Measurements from ENCODE around the gene NCOA7.
"Not testable (repeated sequence)": the region's sequence is repeated elsewhere in the genome, so short reads cannot be mapped to it uniquely, and the experiment has no call there.

Gene NCOA7

DNA sequence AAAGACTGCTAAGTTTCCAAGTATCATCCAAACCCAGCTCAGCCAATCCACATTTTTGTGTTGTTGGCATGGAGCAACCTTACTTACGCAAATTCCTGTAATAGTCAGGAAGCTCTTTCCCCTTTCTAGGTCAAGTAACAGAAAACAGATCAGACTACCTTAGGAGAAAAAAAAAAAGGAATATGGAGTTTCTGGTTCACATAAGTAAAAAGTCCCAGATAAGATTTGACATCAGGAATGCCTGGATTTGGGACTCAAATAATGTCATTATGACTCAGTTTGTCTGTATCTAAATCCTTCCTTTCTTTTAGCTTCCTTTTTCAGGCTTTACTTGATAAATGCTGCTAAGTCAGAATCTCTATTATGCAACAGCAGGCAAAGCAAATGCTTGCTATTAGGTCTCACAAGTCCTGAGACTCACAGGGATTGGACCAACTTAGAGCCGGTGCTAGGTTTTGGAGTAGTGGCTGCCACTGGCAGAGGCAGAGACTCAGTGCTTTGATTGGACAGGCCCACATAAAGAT, 44.5 kb downstream of the NCOA7 start:
- DNase-seq (ENCODE audit: low read depth, low spot score): no peak

GRCh38 chr6:125836466-125836865, 45.7 kb downstream of the NCOA7 start:
- DNase-seq (ENCODE audit: low read depth, low spot score): no peak

- DNase-seq (ENCODE audit: low read depth, low spot score): no peak
These were observed 48.7 kb downstream of the NCOA7 start for GRCh38 chr6:125839471-125839870.

GRCh38 chr6:125839879-125840278, 49.1 kb downstream of the NCOA7 start:
- DNase-seq (ENCODE audit: low read depth, low spot score): no peak

DNA sequence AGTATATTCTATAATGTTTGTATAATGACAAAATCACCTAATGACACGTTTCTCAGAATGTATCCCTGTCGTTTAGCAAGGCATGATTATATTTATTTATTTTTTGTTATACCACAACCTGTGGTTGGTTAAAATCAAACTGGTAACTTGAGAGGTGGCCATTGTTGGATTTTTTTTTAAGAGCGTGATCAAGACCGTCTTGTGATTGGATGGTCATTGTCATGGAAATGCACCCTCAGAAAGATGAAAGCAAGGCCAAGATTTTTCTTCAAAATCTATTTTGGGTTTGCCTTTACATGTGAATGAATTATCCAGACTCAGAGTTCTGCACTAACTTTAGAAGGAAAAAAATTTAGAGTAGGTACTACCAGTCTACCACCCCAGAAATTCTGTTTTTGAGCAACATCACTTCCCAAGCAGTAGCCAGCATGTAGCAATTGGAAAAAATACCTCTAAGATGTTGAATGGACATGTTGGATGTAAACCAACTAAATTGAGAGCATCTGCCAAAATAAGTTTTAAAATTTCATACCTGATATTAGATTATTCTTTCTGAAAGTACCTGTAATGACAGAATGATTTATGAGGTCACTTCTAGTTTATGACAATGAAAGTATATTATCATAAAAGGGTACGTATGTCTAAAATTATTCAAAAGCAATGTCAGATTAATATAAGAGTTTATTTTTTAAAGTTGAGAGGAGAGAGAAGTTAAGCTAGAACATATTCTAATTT, 50.8 kb downstream of the NCOA7 start:
- no peak for DNase-seq (ENCODE audit: low read depth, low spot score)

- no peak for DNase-seq (ENCODE audit: low read depth, low spot score)
These were observed 51.4 kb downstream of the NCOA7 start for GRCh38 chr6:125842091-125842626.

- no peak for DNase-seq (ENCODE audit: low read depth, low spot score)
These were observed 52.8 kb downstream of the NCOA7 start for GRCh38 chr6:125843593-125843992.

DNA sequence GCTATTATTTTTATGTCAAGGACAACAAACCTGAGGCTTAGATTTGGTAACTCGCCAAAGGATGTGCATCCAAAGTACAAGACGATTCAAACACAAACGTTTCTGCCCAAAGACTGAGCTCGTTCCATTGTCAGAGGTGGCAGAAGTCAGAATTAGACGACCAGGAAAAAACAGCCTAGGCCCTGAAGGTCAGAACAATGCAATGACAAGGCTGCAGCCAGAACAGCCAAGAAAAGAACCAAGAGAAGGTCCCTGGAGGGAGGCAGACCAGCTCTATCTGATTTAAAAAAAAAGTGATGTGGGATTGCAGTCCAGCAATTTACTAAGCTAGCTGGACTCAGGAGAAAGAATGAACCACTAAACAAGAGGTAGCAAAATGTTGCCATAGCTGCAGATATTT, 54.2 kb downstream of the NCOA7 start:
- no peak for DNase-seq (ENCODE audit: low read depth, low spot score)

- DNase-seq (ENCODE audit: low read depth, low spot score): no peak
These were observed 55.7 kb downstream of the NCOA7 start for GRCh38 chr6:125846292-125847024.

GRCh38 chr6:125848286-125848685, 57.5 kb downstream of the NCOA7 start:
- not testable (repeated sequence) for DNase-seq (ENCODE audit: low read depth, low spot score)

- no peak for DNase-seq (ENCODE audit: low read depth, low spot score)
These were observed 59.6 kb downstream of the NCOA7 start for GRCh38 chr6:125850361-125850760.

- DNase-seq (ENCODE audit: low read depth, low spot score): no peak
These were observed 61.8 kb downstream of the NCOA7 start for GRCh38 chr6:125852587-125852986.

DNA sequence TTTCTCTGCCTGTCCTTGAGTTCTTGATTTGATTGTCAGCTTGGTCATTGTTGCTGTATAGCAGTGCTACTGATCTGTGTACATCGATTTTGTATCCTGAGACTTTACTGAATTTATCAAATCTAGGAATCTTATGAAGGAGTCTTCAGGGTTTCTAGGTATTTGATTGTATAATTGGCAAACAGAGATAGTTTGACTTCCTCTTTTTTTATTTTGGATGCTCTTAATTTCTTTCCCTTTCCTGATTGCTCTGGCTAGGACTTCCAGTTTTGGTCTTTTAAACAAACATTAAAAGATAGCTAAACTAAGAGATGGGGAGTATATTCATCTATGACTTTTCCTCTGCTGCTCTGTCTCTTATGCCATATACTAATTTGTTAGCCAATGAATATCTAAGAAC, 62.4 kb downstream of the NCOA7 start:
- DNase-seq (ENCODE audit: low read depth, low spot score): no peak

DNA sequence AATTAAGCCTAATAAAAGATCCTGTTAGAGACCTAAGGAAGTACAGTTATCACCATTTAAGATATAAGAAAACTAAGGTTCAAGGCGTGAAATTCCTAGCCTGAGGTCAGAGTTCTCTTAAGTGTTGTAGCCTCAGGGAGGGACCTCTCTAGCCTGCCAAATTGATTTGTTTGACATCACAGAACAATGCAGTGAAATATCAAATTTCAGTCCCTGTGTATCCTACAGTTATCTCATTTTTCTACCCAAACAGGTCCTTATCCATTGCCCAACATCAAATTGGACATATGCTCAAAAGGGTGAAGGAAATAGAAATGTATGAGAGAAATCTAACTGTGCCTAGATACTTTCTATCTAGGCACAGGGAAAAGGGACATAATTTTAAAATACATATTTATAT, 63.0 kb downstream of the NCOA7 start:
- no peak for DNase-seq (ENCODE audit: low read depth, low spot score)

- no peak for DNase-seq (ENCODE audit: low read depth, low spot score)
These were observed 63.6 kb downstream of the NCOA7 start for GRCh38 chr6:125854355-125854754.

GRCh38 chr6:125855783-125856182, 65.0 kb downstream of the NCOA7 start:
- DNase-seq (ENCODE audit: low read depth, low spot score): no peak

DNA sequence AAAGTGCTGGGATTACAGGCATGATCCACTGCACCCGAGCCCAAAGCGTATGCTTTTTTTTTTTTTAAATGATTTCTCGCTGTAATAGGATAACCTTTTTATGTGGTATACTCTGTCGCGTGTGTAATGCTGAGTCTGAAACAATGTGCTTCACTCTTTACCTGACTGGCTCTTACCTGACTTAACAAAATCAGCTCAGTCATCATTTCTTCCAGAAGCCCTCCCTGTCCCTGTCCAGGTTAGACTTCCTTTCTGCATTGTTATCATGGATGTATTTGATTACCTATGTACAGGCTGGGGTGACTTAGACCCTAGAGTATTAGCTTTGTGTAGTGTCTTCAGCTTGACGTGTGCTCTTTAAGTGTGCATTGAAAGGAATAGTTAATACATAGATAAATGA, 67.1 kb downstream of the NCOA7 start:
- DNase-seq (ENCODE audit: low read depth, low spot score): no peak

DNA sequence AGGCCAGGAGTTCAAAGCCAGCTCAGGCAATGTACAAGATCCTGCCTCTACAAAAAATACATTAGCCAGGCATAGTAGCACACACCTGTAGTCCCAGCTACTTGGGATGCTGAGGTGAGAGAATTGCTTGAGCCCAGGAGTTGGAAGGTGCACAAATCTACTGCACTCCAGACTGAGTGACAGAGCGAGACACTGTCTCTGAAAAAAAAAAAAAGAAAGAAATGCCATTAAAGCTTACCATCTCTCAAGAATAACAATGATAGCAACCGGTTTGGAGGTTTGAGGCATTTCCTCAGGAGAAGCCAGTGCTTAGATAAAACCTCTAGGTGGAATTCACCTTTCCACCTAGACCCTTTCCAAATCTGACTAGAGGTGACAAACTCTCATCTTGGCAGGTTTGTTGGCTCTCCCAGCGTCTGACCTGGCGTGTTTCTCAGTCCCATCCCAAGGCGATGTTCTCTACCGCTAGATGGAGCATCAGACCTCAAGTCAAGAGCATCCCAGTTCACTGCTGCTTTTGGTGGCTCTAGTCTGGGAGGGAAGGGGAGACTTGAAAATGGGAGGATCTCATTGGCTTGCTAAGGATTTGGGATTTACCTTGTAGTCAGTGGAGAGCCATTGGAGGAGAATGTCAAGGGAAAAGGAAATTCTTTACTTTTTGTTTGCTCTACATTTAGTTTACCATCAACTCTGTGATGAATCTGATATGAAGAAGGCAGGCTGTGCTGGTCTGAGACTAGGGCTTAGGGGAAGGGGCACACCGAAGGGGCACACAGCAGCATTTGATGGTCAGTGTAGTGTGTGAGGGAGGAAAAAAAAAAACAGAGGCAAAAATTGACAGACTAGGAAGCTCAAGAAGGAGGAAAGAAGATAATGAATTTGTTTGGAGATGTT, 67.9 kb downstream of the NCOA7 start:
- peak; percentile 82 for DNase-seq (ENCODE audit: low read depth, low spot score)

DNA sequence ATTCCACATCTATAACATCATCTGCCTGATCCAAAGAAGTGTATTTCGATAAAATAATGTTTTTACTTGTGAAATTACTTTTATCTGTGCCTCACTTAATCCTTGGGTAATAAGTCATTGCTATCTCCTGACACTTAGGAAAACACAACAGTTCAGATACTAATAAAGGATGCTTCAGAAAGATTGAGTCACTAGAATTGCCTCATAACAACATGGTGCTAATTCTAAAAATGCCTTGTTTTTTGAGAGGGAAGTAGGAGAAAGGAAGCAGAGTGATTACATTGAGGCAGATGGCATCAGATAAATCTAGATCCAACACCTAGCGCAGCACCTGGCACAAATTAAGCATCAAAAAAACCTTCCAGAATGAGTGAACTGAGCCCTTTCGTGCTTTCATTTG, 69.0 kb downstream of the NCOA7 start:
- no peak for DNase-seq (ENCODE audit: low read depth, low spot score)

DNA sequence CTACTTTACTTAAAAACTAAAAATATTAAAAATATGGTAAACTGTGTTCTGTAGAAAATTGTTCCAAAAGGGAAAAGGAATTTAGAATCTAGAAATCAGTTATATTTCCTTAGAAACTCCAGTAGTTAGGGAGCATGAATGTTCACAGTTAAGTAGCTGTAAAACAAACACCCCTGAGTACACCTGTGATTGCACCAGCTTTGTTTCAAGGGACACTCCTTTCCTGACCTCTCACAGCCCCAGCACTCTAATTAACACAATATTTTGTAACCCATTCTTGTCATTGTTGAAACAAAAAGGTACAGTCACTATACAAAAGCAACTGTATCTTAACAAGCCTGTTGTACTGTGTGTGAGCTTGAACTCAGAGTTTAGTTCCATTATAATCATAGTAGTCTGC, 72.3 kb downstream of the NCOA7 start:
- no peak for DNase-seq (ENCODE audit: low read depth, low spot score)

GRCh38 chr6:125865015-125865414, 74.3 kb downstream of the NCOA7 start:
- DNase-seq (ENCODE audit: low read depth, low spot score): no peak

DNA sequence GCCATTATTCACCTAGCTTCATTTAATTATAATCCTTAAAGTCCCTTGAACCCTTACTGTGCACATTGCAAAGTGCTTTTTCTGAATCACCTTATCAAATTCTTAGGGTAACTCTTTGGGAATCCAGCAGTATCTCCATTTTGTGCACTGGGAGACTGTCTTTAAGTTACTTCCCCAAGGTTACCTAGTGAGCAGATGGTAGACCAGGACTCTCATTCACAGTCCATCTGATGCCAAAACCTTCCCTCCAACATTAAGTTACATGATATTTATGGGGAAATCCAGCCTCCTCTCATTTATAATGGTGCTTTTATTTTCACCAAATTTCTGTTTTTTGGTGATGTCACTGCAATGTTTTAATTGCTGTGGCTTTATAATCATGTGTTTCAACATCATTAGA, 75.7 kb downstream of the NCOA7 start:
- no peak for DNase-seq (ENCODE audit: low read depth, low spot score)

Data from iPS DF 19.7 (cell line).